Gastrocnemius medialis (tissue), 4 donors: ENCODE measurements around the gene GRPEL2.

Experiments used
- POLR2A ChIP-seq, 2 donors: fragments of 450-650 bp; IDR thresholded peaks; one replicate each; pipeline ENCODE4 v1.6.1; 2017; ENCODE audit warnings: antibody characterized with exemption in 2 of 2, mild to moderate bottlenecking in 2 of 2, moderate library complexity in 2 of 2
- TF ChIP-seq, protein P1 (sequence below), 5 experiments: fragments of 450-650 bp in 3 of 5; fragments of 200-600 bp in 2 of 5; sonication (generic) in 2 of 5; IDR thresholded peaks in 4 of 5; conservative IDR thresholded peaks in 1 of 5; 1 replicate in 4 of 5; 2 replicates in 1 of 5; pipeline ENCODE4 v1.5.1; 2016 to 2019; ENCODE audit warnings: antibody characterized with exemption in 5 of 5, mild to moderate bottlenecking in 3 of 5, moderate library complexity in 3 of 5

GRCh38 chr5:149323210-149323609, 22.1 kb upstream of the GRPEL2 start:
- TF ChIP-seq, protein P1, sequence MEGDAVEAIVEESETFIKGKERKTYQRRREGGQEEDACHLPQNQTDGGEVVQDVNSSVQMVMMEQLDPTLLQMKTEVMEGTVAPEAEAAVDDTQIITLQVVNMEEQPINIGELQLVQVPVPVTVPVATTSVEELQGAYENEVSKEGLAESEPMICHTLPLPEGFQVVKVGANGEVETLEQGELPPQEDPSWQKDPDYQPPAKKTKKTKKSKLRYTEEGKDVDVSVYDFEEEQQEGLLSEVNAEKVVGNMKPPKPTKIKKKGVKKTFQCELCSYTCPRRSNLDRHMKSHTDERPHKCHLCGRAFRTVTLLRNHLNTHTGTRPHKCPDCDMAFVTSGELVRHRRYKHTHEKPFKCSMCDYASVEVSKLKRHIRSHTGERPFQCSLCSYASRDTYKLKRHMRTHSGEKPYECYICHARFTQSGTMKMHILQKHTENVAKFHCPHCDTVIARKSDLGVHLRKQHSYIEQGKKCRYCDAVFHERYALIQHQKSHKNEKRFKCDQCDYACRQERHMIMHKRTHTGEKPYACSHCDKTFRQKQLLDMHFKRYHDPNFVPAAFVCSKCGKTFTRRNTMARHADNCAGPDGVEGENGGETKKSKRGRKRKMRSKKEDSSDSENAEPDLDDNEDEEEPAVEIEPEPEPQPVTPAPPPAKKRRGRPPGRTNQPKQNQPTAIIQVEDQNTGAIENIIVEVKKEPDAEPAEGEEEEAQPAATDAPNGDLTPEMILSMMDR (IDR thresholded peaks at IDR 0.05 in 4 of 5, conservative IDR thresholded peaks at IDR 0.05 in 1 of 5): no peak
- no peak for TF ChIP-seq POLR2A (IDR thresholded peaks at IDR 0.05)
